T-helper 2 cell (primary cell): ENCODE measurements around the gene GARS1.
"Not testable (repeated sequence)": the region's sequence is repeated elsewhere in the genome, so short reads cannot be mapped to it uniquely, and the experiment has no call there.

Experiments used
- DNase-seq, 5 experiments: peaks; one replicate each; pipeline versions ENCODE4 v3.0.0 to v3.0.0-alpha.2; 2012 to 2022

Gene GARS1

DNA sequence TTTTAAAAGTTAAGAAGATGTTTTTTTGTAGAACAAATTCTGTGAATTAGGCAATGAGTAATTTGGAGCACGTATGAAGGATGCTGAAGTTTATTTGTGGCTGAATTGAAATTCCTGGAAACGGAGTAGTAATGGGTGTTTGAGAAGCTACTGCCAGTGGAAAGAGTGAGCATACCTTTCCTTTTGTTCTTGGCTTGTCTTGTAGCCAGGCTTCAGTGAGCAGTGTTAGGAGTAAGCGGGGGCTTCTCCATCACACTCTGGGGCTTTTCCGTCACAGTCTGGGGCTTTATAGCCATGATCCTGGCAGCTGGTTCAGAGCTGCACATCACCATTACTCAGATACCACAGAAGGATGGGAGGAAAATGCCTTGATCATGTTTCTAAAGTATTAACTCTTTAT, 32.3 kb downstream of the GARS1 start:
- DNase-seq, result peak in 1 of 5 experiments; percentile 50

DNA sequence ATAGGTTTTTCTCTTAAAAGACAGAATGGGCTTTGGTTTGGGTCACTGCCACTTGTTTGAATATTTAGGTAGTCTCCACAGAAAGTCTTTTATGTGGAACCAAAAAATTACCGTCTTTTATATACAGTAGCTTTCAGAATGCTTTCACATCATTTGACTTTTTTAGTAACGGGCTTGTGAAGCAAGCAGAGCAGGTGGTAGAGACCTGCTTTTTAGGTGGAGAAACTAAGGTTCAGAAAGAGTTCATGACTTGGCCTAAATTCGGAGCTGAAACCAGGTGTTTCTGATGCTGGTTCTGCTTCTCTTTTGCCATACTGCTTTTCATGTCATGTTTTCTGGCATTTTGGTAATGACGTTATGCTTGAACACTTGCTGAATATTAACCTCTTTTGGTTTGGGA, 36.3 kb downstream of the GARS1 start:
- DNase-seq, result no peak

GRCh38 chr7:30633223-30633622, 38.5 kb downstream of the GARS1 start:
- no peak for DNase-seq

DNA sequence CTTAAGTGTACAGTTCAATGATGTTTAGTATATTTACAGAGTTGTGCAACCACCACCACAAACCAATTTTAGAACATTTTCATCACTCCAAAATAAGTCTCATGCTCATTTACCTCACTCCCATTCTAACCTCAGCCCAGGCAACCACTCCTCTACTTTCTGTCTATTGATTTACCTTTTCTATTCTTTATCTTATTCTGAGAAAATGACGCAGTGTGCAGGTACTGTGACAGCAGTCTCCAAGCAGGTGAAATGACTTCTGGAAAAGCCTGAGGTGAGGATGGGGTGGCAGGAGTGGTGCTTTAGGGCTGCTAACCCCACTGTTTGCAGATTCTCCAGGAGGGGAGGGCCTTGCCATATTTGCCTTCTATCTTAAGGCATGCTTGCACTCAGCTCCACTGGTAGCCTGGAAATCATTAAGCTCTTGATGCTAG, 39.5 kb downstream of the GARS1 start:
- no peak for DNase-seq

GRCh38 chr7:30634634-30635201, 40.0 kb downstream of the GARS1 start:
- no peak for DNase-seq

- DNase-seq, result no peak
Observed at GRCh38 chr7:30635798-30636197, 41.1 kb downstream of the GARS1 start.

- DNase-seq, result not testable (repeated sequence)
Observed at GRCh38 chr7:30642322-30642721, 47.6 kb downstream of the GARS1 start.

- DNase-seq, result no peak
Observed at GRCh38 chr7:30642789-30643188, 48.1 kb downstream of the GARS1 start.

- DNase-seq, result no peak
Observed at GRCh38 chr7:30644286-30644955, 49.7 kb downstream of the GARS1 start.

DNA sequence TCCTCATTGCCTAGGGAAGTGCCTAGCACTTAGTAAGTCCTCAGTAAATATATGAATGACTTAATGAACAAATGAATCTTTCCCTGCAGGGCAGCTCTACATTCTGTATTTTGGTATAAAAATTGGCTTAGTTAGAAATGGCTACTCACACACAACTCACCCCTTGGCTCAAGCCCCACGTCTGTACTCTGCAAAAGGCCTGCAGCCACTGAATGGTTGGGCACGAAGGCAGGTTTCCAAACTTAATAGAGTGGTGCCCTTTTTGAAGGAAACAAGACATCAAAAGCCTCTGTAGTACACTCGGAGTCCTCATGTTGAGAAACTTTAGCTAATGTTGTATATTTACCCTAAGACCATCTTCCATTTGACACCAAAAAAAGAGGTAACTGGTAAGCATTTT, 51.0 kb downstream of the GARS1 start:
- no peak for DNase-seq

DNA sequence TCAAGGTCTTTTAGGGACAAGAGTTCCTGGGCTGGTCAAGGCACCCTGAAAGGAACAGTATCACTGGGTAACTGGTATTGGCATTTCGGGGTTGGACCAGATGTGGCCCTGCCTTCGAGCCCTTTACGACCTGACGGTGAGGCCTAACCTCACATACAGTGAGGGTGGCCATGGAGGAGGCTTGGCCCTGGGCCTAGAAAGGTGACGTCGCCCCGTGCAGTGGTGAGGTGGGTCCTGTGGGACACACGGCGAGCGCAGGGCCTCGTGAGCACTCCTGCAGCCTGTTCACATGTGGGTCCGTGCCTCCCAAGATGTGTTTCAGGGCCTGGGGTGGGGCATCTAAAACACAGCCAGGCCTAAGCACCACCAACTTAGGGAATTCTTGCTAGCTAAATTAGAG, 51.5 kb downstream of the GARS1 start:
- no peak for DNase-seq

DNA sequence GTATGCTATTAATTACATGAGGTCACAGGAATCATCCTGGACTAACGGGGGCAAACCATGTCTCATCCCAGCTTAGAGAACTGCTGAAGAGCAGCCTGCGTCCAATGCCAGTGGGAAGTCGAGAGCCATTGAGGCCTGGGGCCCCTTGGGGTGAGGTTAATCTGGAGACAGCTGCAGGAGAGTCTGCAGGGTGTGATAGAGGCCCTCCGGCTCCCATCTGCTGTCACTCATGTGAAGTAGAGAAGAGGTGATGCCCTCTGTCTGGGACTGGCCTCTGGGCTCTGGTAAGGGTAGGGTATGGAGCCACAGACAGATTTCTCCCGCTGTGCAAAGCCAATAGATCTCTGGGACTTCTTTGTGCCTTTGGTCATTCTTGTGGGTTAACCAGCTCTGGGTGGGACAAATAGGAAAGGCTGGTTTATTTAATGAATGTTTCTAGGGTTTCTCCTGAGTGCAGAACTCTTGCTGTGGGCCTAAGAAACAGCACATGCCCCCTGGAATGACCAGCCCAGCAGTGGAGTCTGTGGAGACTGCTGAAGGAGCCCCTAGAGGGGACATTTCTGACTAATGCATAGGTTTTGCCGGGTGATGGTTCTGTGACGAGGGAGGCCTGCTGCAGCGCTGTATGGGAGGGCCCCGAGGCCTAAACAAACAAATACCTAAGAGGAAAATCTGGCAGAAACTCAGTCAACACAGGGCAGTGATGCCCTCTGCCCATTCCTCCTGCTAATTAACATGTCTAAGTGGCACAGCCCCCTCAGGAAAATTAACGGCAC, 53.1 kb downstream of the GARS1 start:
- no peak for DNase-seq

- no peak for DNase-seq
Observed at GRCh38 chr7:30648744-30649540, 54.3 kb downstream of the GARS1 start.

GRCh38 chr7:30649717-30650420, 55.2 kb downstream of the GARS1 start:
- DNase-seq, result no peak

DNA sequence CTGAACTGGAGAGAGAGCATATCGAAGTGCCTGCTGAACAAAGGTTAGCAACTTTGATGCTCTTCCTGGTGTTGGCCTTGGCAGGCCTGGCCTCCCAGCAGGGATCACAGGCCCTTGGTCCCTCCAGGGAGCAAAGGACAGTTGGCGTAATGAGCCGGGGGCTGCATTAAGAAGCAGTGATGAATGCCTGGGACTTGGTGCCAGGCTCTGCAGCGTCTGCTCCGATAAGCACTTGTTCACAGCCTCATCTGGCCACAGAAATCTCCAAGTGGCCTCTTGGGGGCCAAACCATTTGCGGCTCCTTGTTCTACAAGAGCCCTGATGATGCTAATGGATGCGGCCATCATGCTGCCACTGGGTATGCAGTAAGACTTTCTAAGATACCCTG, 55.7 kb downstream of the GARS1 start:
- no peak for DNase-seq

- no peak for DNase-seq
Observed at GRCh38 chr7:30652132-30652531, 57.5 kb downstream of the GARS1 start.

GRCh38 chr7:30652698-30653641, 58.3 kb downstream of the GARS1 start:
- no peak for DNase-seq

DNA sequence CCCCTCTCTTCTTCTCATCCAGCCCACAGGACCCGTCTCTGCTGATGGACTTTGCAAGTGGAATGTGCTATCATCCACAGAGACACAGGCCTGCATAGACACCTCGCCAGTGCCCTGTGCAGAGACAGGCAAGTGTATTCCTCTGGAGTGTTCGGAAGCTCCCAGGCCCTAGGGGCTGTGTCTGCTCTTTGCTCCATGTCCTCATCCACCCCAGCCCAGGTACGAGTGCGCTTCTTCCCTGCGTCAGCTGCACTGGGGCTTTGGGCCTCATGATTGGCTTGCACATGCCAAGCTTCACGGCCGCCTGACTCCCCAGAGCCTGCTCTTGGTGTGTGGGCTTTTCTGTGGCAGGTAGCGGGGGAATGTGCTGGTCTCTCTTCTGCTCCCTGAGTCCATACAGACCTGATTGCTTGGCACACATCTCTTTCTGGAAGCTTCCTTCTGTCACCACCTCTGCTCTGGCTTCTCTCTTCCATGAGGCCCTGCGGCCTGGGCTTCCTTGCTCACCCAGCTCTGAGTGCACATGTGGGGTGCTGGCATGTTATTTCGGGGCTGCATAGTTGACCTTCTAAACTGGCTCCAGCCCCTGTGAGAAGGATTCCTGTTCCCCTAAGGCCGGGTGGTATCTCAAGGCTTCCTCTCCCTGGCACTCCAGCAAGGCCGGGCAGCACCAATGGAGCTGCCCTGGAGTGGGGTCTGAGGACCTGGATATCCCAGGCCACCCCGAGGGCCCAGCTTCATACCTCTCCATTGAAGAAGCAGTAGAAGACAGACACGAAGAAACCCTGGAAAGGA, 59.8 kb downstream of the GARS1 start:
- no peak for DNase-seq

- DNase-seq, result no peak
Observed at GRCh38 chr7:30655096-30655970, 60.7 kb downstream of the GARS1 start.
